DMS53 treated with DMSO at 0.1 percent for 48 hours (cell line): ENCODE data around the gene RPS6KB2.

Experiments used
- DNase-seq: peaks from one replicate; lab custom pipeline; 2025; ENCODE audit not compliant: unreplicated experiment; lab: John Stamatoyannopoulos, UW

RPS6KB2 gene

DNA sequence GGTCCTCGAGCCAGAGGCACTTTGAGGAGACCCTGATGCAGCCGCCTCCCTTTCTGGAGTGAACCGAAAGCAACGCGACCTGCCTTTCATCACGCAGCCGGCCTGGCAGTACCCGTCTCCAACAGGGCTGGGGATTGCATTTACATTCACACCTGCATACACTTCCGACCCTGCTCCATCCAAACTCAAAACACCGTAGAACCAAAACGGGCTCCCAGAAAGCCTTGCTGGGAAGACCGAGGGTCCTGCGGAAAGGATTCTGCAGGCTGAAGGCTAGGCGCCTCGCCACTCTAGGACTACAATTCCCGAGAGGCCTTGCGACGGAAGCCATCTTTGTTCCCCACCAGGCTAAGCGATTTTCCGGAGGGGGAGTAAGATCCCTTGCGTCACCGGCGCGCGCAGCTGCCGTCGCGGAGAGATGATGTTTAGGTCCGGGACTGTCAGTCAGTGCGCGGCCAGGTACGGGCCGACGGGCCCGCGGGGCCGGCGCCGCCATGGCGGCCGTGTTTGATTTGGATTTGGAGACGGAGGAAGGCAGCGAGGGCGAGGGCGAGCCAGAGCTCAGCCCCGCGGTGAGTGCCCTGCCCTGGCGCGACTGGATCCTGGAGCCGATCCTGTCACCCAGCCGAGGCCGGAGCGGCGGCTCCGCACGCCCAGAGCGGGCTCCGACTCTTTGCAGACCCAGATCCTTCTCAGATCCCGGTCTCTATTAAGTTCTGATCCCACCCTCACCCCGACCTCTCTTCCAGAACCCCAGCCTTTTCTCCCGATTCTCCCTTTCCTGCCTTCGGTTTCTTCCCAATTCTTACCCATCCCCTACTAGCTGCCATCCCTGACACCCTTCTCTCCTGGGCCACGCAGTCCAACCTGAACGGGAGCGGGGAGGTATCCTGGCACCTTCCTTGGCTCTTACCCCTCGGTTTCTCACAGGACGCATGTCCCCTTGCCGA is at the start of gene RPS6KB2:
TSS of gene RPS6KB2 (plus strand) at position 443 of the 950 bp plus-strand sequence. CDS start at position 495, 52 bp downstream.
- DNase-seq, result peak; percentile 97

DNA sequence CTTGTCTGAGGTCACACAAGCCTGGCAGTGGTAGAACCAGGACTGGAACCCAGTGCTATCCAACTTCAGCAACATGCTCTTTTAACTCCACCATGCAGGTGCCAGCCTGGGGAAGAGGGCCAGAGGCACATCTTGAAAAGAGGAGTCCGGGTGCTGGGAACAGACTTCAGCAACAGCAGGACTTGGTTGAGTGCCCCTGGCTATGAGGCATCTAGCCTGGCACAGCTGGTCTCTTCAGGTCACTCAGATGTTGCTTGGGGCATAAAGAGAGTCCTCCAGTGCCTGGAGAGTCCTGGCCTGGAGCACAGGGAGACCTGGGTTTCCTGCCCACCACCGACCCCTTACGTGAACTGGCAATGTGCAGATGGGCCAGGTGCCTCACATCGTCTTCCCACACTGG is 49.8 kb upstream of the RPS6KB2 start:
- no peak for DNase-seq

DNA sequence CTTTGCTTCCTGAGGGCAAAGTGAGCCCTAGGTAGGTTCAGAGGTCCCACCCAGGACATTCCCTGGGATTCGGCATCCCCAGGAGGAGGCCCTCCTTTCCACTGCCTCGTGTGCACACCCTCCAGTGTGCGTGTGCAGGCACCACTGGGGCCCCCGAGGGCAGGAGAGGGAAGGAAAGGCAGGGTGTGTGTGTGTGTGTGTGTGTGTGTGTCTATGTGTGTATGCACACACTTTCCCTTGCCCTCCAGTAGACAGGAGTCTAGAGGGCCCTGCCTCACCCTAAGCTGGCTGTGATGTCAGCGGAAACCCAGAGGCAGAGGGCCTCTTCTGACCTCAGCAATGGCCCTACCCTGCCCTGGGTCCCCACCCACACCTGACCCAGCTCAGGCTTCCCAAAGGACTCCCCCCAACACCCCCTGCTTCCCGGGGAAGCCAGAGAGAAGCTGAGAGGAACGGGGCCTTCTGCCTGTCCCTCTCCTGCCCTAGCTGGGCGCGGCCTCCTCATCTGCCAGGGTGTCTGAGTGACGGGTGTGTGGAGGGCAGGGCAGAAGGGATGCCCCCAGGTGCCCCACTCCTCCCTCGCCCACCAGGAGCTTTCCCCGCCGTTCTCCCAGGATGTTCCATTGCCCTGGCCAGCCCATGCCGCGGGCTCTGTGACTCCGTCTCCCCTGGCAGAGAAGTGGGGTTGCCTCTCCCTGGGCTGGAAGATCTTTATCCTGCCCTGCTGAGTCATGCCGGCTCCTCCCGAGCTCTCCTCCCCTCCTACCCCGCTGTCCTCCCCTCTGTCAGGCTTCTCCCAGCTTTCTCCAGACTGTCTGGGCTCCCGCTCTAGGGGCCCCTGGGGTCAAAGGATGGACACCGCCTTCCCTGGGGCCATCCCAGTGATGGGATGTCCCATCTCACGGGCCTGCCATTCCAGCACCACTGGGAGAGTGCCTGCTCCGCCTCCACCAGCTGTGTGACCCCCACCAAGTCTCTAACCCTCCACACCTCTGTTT is 48.9 kb upstream of the RPS6KB2 start:
- DNase-seq, result no peak

DNA sequence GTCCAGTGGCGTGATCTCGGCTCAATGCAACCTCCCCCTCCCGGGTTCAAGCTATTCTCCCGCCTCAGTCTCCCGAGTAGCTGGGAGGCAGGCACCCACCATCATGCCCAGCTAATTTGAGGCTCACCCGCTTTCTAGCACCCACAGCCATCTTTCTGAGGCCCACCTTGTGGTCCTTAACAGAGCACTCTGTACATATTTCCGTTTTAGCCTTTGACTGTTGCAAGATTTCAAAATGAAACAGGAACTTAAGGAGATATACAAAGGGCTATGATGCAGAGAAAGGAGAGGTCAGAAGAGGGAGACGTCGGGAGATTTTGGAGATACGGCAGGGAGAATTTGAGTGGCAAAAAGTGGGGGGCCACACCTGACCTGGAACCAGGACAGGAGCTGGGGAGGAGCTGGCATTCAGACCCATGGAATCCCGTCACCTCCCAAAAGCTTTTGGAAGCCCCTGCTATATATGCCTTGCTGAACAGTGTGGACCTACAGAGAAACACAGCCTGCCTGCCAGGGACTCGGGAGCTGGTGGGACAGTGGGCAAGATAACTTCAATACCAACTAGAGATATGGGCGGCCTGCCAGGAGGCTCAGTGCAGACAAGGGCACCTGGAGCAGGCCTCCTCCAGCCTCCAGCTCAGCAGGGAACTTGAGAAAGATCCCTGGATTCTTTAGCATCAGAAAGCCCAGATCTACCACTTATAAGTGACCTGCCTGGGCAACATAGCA is 46.9 kb upstream of the RPS6KB2 start:
- no peak for DNase-seq

DNA sequence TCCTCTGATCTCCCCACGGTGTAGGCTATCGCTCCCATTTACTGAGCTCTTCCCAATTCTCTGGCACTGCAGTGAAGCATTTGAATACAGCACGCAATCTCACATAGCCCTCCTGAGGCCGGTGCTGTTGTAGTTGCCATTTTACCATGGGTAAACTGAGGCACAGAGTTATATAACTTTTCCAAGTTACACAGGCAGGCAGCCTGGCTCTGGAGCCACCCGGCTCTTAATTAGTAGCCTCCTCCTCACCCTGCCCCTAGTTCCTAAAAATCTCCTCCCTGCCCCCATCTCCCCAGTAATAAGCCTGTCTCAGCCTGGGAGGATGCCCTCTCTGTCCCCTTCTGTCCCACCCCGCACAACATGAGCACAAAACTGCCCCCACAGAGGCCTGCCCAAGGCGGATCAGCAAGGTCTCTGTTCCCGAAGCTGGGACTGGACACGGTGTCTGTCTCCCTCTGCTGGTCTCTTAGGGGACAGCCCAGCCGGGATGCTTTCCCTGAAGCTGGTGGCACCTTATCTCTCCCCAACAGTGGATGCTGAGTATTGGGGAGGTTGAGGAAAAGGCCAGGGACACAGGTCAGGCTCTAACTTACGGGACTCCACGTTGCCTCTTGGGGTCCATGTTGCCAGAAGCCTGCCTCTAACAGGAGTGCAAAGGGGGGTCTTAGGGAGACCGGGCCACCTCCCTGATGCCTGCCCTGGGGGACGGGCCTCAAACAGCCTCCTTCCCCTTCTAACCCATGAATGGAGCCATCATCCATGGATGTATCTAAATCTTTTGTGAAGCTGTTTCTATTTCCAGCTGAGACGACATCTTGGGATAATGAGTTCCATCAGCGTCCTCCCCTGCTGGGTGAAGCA is 45.8 kb upstream of the RPS6KB2 start:
- DNase-seq, result peak; percentile 60

DNA sequence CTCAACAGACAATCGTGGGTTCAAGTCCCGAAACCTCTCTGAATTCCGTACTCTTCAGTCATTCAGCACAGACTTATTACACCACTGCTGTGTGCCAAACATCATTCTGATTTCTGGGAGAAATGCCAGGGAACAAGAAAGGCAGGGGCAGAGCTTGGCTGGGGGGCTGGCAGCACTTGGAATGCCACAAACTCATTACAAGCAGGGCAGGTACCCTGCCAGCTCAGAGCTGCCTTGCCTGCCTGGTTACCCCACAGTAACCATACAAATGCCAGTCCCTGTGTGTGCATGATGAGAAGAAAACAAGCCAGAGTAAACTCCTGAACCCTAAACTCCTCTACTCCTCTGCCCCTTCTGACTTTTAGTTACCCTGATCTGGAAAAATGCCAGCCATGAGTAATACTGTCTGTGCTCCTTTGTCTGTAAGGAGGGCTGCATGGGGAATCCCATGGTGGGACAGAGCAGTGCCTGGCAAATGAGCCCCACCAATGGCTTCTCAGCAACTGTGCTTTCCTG is 43.4 kb upstream of the RPS6KB2 start:
- no peak for DNase-seq

DNA sequence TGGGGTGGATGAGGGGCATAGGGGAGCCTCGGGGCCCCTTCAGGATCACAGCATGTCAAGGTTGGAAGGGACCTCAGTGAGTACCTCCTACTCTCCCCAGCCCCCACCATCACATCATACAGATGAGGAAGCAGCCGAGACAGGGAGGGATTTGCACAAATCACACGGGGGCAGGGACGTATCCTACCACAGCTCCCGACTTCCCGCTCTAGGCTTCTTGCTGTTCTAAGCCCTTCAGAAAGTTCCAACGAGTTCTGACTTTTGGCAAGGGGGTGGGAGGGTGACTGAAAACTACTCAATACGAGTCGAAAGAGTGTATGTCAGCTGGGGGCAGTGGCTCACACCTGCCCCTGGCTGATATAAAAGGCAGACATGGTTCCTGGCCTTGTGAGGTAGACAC is 41.2 kb upstream of the RPS6KB2 start:
- DNase-seq, result no peak

DNA sequence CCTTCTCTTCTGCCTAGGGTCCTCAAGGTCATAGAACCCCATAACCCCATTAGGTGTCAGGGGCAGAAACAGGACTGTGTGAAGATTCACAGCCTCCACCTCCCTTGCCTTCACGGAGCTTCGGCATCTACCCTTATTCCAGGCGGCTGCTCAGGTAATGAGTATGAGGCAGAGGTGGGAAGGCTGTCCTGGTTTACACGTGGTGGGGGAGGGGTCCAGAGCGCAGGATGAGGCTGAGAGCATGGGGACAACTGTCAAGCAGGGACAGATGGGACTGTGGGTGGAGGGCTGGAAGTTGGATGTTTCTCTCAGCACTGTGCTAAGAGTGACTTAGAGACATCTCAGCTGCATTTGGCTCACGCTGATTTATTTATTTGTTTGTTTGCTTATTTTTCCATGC is 40.8 kb upstream of the RPS6KB2 start:
- DNase-seq, result no peak

DNA sequence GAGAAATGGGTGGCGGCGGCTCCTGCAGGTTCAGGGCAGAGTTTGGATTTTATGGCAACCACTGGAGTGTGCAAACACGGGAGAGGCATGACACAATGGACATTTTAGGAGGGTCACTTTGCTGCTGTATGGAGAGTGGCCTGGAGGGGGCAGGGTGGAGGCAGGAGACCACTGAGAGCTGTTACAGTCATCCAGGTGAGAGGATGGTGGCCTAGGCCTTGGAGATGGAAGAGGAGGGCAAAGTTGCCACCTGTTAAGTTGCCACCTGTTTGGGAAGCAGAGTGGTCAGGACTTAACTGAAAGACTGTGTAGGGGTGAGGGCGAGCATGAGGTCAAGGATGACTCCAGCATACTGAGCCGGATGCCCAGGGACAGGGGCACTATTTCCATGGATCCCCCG is 38.8 kb upstream of the RPS6KB2 start:
- DNase-seq, result peak; percentile 20

DNA sequence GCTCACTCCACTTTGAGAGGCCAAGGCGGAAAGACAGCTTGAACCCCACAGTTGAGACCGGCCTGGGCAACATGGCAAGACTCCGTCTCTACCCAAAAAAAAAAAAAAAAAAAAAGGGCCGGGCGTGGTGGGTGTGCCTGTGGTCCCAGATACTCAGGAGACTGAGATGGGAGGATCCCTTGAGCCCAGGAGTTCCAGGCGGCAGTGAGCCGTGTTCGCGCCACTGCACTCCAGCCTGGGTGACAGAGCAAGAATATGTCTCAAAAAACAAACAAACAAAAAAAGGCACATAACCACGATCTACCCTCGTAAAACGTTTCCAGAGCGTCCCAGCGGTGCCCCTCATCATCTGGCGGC is 37.4 kb upstream of the RPS6KB2 start:
- no peak for DNase-seq

DNA sequence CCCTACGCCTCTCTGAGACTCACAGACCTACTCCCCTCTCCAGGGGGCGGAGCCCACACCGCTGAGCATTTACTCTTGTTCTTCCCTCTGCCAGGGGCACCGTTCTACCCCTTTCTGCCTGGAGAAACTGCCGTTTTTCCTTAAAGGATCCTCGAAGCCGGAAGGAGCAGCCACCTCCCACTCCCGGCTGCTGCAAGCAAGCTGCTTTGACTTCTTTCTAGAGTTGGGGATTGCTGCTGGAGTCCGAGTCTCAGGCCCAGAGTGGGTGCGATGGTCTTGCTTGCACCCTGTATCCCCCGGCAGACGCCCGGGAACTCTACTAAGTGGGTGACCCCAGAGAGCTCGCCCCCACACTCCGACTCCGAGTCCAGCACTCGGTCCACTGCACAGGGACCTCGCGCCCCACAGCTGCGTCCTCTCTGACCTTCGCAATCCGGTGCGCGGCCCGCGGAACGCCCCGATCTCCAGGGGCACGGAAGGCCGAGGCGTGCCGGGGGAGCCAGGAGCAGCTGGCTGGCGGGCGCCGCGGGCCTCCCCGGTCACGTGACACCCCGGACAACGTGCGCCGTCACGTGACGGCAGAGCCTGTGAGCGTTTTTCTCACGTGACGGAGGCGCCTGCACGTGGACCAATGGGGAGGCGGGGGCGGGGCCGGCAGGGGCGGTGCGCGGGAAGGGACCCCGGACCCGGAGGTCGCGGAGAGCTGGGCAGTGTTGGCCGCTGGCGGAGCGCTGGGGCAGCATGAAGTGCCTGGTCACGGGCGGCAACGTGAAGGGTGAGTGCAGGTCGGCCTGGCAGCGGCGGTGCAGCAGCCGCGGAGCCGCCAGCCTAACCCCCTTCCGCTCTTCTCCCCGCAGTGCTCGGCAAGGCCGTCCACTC is 36.8 kb upstream of the RPS6KB2 start, which contains the start of gene RAD9A:
TSS of gene RAD9A (plus strand) at position 683 of the 879 bp plus-strand sequence. CDS start at position 742, 59 bp downstream.
- peak; percentile 94 for DNase-seq

DNA sequence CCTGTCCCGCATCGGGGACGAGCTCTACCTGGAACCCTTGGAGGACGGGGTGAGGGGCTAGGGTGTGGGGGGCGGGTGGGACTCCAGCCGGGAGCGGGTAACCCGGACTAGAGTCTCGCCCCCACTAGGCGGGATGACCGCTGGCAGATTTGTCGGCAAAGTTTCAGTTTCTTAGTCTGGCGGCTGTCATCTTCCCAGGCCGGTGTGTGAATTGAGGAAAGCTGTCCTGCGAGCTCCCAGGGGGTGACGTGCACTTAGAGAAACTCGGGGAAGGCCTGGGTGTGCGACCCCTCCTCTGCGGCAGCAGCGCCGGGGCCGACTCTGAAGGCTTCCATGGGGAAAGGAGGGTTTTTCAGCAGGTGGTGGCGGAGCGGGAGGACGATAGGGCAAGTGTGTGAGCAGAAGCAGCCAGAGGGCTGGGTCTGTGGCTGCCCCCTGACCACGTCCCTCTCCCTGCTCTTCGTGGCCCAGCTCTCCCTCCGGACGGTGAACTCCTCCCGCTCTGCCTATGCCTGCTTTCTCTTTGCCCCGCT is 36.0 kb upstream of the RPS6KB2 start:
- DNase-seq, result peak; percentile 36

DNA sequence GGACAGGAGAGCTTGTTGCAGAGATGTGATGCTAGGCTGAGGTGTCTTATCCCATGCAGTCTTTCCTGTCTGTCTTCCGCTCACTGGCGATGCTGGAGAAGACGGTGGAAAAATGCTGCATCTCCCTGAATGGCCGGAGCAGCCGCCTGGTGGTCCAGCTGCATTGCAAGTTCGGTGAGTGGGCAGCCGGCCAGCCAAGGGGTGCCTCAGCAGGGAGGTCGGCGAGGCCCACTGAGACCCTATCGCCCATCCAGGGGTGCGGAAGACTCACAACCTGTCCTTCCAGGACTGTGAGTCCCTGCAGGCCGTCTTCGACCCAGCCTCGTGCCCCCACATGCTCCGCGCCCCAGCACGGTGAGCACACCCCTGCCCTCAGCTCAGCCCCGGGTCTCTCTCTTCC is 34.9 kb upstream of the RPS6KB2 start:
- no peak for DNase-seq

DNA sequence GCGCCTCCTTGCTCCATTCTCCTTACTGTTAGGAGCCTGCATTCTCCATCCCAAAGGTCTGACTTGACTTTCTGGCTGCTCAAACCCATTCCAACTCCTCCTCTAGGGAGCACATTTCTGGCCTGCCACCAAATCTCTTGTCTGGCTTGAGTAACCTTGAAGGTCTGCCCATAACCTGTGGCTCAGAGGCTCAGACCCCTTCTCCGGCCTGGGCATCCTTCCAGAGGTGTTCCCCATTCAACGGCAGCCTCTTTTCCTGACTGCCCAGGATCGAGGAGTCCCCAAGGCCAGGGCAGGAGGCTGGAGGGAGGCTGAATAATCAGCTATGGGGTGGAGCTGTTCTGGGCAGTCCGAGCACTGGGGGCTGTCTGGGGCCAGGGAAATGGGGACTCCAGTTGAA is 34.3 kb upstream of the RPS6KB2 start:
- no peak for DNase-seq

DNA sequence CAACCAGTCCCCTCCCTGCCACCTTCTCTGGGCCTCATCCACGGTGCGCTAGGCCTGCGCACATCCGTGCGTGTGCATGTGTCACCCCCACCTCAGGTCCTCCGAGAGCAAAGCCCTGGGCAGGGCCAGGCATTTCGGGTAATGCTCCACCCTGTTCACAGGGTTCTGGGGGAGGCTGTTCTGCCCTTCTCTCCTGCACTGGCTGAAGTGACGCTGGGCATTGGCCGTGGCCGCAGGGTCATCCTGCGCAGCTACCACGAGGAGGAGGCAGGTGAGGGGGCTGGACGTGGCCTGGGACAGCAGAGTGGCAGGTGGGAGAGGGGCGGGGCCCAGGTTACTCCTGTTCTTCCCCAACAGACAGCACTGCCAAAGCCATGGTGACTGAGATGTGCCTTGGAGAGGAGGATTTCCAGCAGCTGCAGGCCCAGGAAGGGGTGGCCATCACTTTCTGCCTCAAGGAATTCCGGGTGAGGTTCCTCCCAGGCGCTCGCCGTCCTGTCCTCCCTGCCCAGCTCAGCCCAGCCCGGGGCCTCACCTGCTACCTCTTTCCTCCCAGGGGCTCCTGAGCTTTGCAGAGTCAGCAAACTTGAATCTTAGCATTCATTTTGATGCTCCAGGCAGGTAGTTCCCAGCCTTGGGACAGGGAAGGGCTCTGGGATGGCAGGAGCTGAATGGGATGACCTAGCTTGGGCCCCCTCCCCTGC is 32.6 kb upstream of the RPS6KB2 start:
- DNase-seq, result no peak

DNA sequence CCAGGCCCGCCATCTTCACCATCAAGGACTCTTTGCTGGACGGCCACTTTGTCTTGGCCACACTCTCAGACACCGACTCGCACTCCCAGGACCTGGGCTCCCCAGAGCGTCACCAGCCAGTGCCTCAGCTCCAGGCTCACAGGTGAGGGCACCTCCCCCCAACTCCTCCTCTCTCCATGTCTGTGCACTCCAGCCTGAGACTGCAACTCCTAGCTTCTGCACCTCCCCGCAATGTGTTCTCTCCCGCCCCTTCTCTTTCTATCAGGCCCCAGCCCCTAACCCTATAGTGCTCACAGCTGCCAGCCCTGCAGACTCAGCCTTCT is 32.1 kb upstream of the RPS6KB2 start:
- DNase-seq, result no peak

DNA sequence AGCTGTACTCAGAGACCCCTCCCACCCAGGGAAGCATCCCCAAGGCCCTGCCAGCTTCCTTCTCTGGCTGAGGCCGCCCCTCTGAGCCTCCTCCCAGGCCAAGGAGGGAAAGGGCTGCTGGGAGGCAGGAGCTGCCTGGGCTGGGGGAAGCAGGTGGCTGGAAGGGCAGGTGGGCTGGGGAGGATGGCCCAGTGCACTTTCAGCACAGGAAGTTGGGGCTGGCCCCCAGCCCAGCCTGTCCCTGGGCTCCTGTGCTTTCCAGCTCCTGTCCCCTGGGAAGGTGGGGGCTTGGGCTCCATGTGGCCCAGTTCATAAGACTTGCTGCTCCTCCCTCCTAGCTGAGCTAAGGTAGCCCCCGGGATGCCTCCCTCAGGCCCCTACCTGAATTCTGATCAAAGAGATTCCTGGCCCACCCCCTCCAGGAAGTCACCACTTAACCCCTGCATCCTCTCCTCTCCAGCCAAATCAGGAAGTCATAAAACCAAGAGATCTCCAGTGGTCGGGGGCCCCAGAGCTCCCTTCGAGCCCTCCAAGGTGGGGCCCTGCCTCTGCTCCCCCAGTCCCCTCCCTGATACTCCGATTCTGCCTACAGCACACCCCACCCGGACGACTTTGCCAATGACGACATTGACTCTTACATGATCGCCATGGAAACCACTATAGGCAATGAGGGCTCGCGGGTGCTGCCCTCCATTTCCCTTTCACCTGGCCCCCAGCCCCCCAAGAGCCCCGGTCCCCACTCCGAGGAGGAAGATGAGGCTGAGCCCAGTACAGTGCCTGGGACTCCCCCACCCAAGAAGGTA is 31.5 kb upstream of the RPS6KB2 start:
- no peak for DNase-seq
